Neutrophil (primary cell): ENCODE results near the gene TET1.

Experiments used
- H3K27ac ChIP-seq: fragments of 200-600 bp; sonication (generic); 2 replicates; pipeline ENCODE4 v1.5.1; 2016; ENCODE audit warnings: mild to moderate bottlenecking, moderate library complexity
- H3K27me3 ChIP-seq: fragments of 200-600 bp; sonication (generic); 2 replicates; pipeline ENCODE4 v1.6.0; 2016; ENCODE audit warnings: mild to moderate bottlenecking
- H3K36me3 ChIP-seq: fragments of 200-600 bp; sonication (generic); 2 replicates; pipeline ENCODE4 v1.5.1; 2017
- H3K4me1 ChIP-seq, 2 experiments: fragments of 200-600 bp in 1 of 2; sonication (generic) in 1 of 2; 1 replicate in 1 of 2; 2 replicates in 1 of 2; pipeline versions ENCODE4 v1.5.1 to v1.6.1; 2013 to 2016; ENCODE audit warnings: low read depth in 1 of 2, low read length in 1 of 2, mild to moderate bottlenecking in 1 of 2, moderate library complexity in 1 of 2; ENCODE audit not compliant: control insufficient read depth in 1 of 2, insufficient read depth in 1 of 2
- H3K4me3 ChIP-seq, 2 experiments: fragments of 200-600 bp in 1 of 2; sonication (generic) in 1 of 2; 1 replicate in 1 of 2; 2 replicates in 1 of 2; pipeline ENCODE4 v1.5.1; 2013 to 2016; ENCODE audit warnings: low read depth in 1 of 2, low read length in 1 of 2, mild to moderate bottlenecking in 1 of 2, moderate library complexity in 1 of 2
- H3K9me3 ChIP-seq: fragments of 200-600 bp; sonication (generic); 2 replicates; pipeline ENCODE4 v1.5.1; 2016
- TF ChIP-seq, protein P1 (sequence below): fragments of 200-600 bp; sonication (generic); IDR thresholded peaks from 2 replicates; pipeline ENCODE4 v1.5.1; 2016; ENCODE audit warnings: antibody characterized with exemption

Gene TET1

DNA sequence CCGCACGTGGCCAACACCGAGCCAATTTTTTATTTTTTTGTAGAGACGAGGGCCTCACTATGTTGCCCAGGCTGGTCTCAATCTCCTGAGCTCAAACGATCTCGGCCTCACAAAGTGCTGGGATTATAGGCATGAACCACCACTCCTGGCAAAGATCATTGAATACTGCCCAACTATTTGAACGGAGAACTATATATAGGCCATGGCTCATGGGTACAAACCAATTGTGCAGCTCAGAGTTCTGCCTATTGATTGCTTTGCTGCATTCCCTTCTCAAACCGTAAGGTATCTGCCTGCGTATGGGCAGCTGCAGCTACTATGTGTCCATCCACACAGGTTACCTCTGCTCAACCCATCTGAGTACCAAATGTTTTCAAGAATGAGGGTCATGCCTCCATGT, 23.2 kb upstream of the TET1 start:
- Histone ChIP-seq H3K4me3 (no peak overlapping the region), H3K36me3 (no peaks in the 10 kb centered on the region), H3K4me1 (no peaks in the 10 kb centered on the region), H3K27ac (no peak overlapping the region), H3K27me3 (no peaks in the 10 kb centered on the region), H3K9me3 (no peaks in the 10 kb centered on the region)
- TF ChIP-seq, protein P1, sequence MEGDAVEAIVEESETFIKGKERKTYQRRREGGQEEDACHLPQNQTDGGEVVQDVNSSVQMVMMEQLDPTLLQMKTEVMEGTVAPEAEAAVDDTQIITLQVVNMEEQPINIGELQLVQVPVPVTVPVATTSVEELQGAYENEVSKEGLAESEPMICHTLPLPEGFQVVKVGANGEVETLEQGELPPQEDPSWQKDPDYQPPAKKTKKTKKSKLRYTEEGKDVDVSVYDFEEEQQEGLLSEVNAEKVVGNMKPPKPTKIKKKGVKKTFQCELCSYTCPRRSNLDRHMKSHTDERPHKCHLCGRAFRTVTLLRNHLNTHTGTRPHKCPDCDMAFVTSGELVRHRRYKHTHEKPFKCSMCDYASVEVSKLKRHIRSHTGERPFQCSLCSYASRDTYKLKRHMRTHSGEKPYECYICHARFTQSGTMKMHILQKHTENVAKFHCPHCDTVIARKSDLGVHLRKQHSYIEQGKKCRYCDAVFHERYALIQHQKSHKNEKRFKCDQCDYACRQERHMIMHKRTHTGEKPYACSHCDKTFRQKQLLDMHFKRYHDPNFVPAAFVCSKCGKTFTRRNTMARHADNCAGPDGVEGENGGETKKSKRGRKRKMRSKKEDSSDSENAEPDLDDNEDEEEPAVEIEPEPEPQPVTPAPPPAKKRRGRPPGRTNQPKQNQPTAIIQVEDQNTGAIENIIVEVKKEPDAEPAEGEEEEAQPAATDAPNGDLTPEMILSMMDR: no peak

DNA sequence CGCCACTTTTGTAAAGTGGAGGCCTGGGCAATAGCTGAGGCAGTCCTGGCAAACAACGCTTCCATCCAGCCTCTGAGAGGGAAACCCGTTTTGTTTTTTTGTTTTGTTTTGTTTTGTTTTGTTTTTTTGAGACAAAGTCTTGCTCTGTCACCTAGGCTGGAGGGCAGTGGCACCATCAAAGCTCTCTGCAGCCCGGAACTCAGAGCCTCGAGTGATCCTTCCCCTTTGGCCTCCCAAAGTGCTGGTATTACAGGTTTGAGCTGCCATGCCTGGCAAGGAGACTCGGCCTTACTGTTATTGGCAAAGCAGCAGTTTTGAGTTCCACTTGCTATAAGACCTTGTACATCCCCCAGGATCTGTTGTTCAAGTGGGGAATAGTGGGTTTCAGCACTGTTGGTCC, 22.3 kb upstream of the TET1 start:
- H3K36me3 ChIP-seq: no peaks in the 10 kb centered on the region
- no peaks in the 10 kb centered on the region for H3K9me3 ChIP-seq
- no peak overlapping the region for H3K4me3 ChIP-seq
- H3K4me1 ChIP-seq: no peaks in the 10 kb centered on the region
- H3K27me3 ChIP-seq: no peaks in the 10 kb centered on the region
- TF ChIP-seq, protein P1: no peak
- H3K27ac ChIP-seq: no peak overlapping the region

DNA sequence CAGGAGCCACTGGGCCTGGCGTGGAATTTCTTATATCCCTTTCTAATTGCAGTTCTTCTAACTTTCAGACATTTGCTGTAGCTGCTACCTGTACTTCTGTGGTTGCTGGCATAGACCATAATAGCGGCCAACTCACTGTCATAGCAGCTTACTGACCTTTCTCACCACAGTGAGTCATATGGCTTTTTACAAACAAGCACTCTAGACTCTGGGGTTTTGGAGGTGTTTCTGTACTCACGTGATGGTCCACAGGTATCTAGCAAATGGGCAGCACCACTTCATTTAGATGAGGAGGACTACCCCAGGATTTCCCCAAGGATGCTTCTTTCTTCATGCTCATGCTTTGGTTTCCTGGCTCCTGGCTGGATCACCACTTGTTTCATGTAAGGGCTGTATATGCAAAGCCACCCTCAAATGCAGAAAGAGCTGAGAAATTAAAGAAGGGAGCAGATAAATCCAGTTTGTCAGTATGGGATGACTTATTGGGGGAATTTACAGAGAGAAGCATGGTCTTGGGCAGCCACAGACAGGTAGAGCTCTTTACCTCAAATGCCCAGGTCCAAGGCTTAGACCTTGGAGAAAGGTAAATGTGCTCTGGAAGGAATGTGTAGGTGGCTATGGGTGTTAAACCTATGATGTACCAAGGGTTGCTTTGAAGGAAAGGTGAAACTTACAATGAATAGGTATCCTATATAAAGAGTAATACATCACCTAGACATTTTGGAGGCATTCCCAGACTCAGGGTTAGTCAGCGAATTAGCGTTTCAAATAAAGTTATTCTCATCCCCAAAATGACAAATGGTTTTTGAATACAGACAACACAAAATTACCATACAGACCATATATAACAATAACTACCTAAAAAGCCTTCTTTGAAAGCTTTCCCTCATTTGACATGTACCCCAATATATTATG, 16.9 kb upstream of the TET1 start:
- no peak overlapping the region for H3K4me3 ChIP-seq
- H3K9me3 ChIP-seq: no peaks in the 10 kb centered on the region
- H3K27ac ChIP-seq: no peak overlapping the region
- no peaks in the 10 kb centered on the region for H3K4me1 ChIP-seq
- TF ChIP-seq, protein P1: no peak
- H3K36me3 ChIP-seq: no peaks in the 10 kb centered on the region
- peaks cover 5% of the 10 kb centered on the region for H3K27me3 ChIP-seq

DNA sequence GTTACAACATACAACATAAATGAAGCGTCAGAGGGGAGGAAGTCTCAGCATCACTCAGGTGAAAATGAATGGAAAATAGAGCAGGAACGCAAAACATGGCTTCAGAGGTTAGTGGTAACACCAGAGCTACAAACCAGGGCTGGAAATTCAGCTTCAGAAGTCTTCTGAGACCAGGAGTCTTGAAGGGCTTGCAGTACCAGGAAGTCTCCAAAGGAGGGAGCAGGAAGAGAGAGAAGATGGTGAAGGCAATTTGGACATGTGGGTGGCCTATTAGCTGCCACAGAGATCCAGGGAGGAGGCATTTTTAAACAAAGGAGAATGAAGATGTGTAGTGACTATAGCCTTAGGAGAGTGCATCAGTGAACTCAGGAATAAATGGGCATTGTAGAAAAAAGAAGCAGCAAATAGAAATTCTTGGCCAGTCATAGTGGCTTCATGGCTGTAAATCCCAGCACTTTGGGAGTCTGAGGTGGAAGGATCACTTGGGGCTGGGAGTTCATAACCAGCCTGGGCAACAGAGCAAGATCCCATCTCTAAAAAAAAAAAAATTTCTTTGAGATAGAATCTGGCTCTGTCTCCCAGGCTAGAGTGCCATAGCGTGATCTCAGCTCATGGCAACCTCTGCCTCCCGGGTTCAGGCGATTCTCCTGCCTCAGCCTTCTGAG, 9.3 kb upstream of the TET1 start:
- Histone ChIP-seq H3K4me3 (no peak overlapping the region), H3K9me3 (no peaks in the 10 kb centered on the region), H3K27ac (no peak overlapping the region), H3K4me1 (no peaks in the 10 kb centered on the region), H3K27me3 (peaks cover 15% of the 10 kb centered on the region), H3K36me3 (no peaks in the 10 kb centered on the region)
- TF ChIP-seq, protein P1: peak; percentile 21

DNA sequence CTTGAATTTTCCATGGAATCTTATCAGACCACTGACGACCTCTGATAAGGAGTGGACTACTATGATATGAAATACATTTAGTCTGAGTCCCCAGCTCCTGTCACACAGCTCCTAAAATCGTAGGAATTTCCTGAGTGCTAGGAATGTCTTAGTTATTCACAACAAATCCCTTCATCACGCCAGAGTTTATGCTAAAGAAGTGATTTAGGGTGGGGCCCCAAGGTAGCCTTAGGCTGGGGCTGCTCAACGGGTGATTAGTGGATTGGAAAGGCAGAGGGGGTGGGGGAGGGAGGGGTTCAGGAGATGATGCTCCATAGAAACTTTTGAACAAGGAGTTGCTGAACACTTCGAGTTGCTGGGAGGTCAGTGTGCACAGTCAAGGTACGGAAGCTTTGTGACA, 7.0 kb upstream of the TET1 start:
- H3K36me3 ChIP-seq: no peaks in the 10 kb centered on the region
- H3K27me3 ChIP-seq: peaks cover 38% of the 10 kb centered on the region
- no peak overlapping the region for H3K4me3 ChIP-seq
- TF ChIP-seq, protein P1: no peak
- no peaks in the 10 kb centered on the region for H3K9me3 ChIP-seq
- H3K4me1 ChIP-seq: no peaks in the 10 kb centered on the region
- H3K27ac ChIP-seq: no peak overlapping the region
